ENCODE data around the gene KLHDC4.
"Not testable (repeated sequence)": the region's sequence is repeated elsewhere in the genome, so short reads cannot be mapped to it uniquely, and the experiment has no call there.

Gene KLHDC4

GRCh38 chr16:87765776-87766484 is at the start of gene KLHDC4:
Gene KLHDC4 (minus strand): TSS chr16:87765986. CDS start chr16:87765890, 96 bp downstream.
- peak; percentile 78 to 81 for DNase-seq (ENCODE audit: extremely low read depth in 1 of 2, low read depth in 1 of 2)

GRCh38 chr16:87815567-87815966 is 49.8 kb upstream of the KLHDC4 start:
- no peak for DNase-seq (ENCODE audit: extremely low read depth in 1 of 2, low read depth in 1 of 2)

GRCh38 chr16:87812200-87812656 is 46.4 kb upstream of the KLHDC4 start:
- no peak for DNase-seq (ENCODE audit: extremely low read depth in 1 of 2, low read depth in 1 of 2)

- DNase-seq (ENCODE audit: extremely low read depth in 1 of 2, low read depth in 1 of 2), result not testable (repeated sequence)
These were observed 45.7 kb upstream of the KLHDC4 start for GRCh38 chr16:87811454-87811853.

- DNase-seq (ENCODE audit: extremely low read depth in 1 of 2, low read depth in 1 of 2), result no peak
These were observed 43.5 kb upstream of the KLHDC4 start for GRCh38 chr16:87809150-87809902.

GRCh38 chr16:87808108-87808507 is 42.3 kb upstream of the KLHDC4 start:
- DNase-seq (ENCODE audit: extremely low read depth in 1 of 2, low read depth in 1 of 2), result no peak

- DNase-seq (ENCODE audit: extremely low read depth in 1 of 2, low read depth in 1 of 2), result peak in 1 of 2 donors; percentile 55
These were observed 41.1 kb upstream of the KLHDC4 start for GRCh38 chr16:87806641-87807546.

- peak in 1 of 2 donors; percentile 62 for DNase-seq (ENCODE audit: extremely low read depth in 1 of 2, low read depth in 1 of 2)
These were observed 40.5 kb upstream of the KLHDC4 start for GRCh38 chr16:87806261-87806640.

- no peak for DNase-seq (ENCODE audit: extremely low read depth in 1 of 2, low read depth in 1 of 2)
These were observed 37.6 kb upstream of the KLHDC4 start for GRCh38 chr16:87803385-87803784.

GRCh38 chr16:87802670-87803069 is 36.9 kb upstream of the KLHDC4 start:
- no peak for DNase-seq (ENCODE audit: extremely low read depth in 1 of 2, low read depth in 1 of 2)

GRCh38 chr16:87801679-87802259 is 36.0 kb upstream of the KLHDC4 start:
- DNase-seq (ENCODE audit: extremely low read depth in 1 of 2, low read depth in 1 of 2), result no peak

- DNase-seq (ENCODE audit: extremely low read depth in 1 of 2, low read depth in 1 of 2), result no peak
These were observed 34.7 kb upstream of the KLHDC4 start for GRCh38 chr16:87800497-87800896.

GRCh38 chr16:87795336-87795735 is 29.6 kb upstream of the KLHDC4 start:
- no peak for DNase-seq (ENCODE audit: extremely low read depth in 1 of 2, low read depth in 1 of 2)

GRCh38 chr16:87794485-87795078 is 28.8 kb upstream of the KLHDC4 start:
- no peak for DNase-seq (ENCODE audit: extremely low read depth in 1 of 2, low read depth in 1 of 2)

- DNase-seq (ENCODE audit: extremely low read depth in 1 of 2, low read depth in 1 of 2), result no peak
These were observed 26.4 kb upstream of the KLHDC4 start for GRCh38 chr16:87792205-87792565.

- DNase-seq (ENCODE audit: extremely low read depth in 1 of 2, low read depth in 1 of 2), result no peak
These were observed 25.8 kb upstream of the KLHDC4 start for GRCh38 chr16:87791295-87792204.

- DNase-seq (ENCODE audit: extremely low read depth in 1 of 2, low read depth in 1 of 2), result no peak
These were observed 24.7 kb upstream of the KLHDC4 start for GRCh38 chr16:87790292-87791100.

GRCh38 chr16:87789437-87790291 is 23.9 kb upstream of the KLHDC4 start:
- no peak for DNase-seq (ENCODE audit: extremely low read depth in 1 of 2, low read depth in 1 of 2)
